ENCODE measurements around the gene PDXP. TPM values are rescaled to one million over a fixed set of nuclear protein-coding genes. Genes with fewer than 3 reads are reported as not detected.

PDXP gene
- polyA plus RNA-seq, 4 donors, result 15.2 to 19.9 (median 17.9) TPM

DNA sequence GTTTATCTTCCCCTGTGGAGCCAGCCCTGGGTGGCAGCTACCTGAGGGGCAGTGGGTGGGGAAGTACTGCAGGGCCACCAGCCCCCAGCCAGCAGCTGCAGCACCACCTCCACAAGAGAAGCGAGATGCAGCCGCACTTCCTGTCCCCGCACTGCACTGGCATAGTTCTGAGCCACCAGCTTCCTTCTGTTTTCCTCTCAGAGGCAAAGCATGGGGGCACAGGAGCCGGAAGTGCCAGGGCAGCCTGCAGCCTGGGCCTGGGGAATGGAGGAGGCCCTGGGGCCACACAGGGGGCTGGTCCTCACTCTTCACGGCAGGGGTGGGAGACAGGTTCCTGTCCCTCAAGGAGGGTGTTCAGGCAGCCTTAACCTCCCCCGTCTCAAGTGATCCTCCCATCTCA lies 31.0 kb upstream of the PDXP start:
- no peak for DNase-seq (ENCODE audit: low read depth in 4 of 4, low spot score in 3 of 4)

- DNase-seq (ENCODE audit: low read depth in 4 of 4, low spot score in 3 of 4), result no peak
Observed at GRCh38 chr22:37628830-37629229, 29.7 kb upstream of the PDXP start.

DNA sequence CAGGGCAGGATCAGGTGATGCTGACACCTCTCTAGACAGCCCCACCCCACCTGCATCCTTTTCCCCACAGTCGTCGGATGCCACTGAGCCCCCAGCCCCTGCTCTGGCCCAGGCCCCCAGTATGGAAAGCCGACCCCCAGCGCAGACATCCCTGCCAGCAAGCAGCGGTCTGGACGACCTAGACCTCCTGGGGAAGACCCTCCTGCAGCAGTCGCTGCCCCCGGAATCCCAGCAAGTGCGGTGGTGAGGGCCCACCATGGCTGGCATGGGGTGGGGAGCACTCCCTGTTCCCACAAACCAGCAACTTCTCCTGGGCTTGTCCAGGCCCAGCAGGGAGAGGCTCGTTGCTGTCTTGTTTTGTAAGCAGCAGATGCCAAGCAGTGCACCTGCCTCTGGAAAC lies 28.6 kb upstream of the PDXP start:
- no peak for DNase-seq (ENCODE audit: low read depth in 4 of 4, low spot score in 3 of 4)

- DNase-seq (ENCODE audit: low read depth in 4 of 4, low spot score in 3 of 4), result no peak
Observed at GRCh38 chr22:37630839-37631435, 27.6 kb upstream of the PDXP start.

GRCh38 chr22:37631448-37632173 lies 26.9 kb upstream of the PDXP start:
- DNase-seq (ENCODE audit: low read depth in 4 of 4, low spot score in 3 of 4), result no peak

DNA sequence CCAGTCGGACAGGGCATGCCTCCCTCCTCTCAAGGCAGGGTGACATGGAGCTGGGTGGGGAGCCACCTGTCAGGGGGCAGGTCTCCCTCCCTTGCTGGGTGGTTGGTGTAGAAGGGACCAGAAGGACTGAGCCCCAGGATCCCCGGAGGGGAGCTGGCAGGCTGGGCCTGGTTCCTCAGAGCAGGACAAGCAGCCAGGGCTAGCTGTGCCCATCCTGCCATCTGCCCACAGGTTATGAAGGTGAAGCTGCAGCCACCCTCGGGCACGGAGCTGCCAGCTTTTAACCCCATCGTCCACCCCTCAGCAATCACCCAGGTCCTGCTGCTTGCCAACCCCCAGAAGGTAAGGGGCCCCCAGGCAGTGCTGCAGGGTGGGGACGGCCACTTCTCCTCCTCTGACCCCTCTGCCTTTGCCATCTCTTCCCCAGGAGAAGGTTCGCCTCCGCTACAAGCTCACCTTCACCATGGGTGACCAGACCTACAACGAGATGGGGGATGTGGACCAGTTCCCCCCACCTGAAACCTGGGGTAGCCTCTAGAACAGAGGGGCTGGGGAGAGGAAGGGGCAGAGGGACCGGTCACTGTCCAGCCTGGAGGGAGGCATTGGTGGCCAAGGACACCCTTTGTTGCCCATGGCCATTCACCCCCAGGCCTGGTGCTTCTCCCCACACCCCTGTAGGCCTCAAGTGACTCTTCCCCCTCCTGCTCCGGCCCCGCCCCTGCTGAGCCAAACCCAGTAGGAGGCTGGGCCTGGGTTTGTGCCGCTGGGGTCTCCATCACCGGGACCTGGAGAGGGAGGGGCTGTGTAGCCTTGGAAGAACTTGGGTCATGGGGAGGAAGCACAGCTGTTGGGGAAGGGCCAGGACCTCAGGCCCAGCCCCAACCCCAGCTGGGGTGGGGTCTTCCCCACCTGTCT lies 26.1 kb upstream of the PDXP start:
- DNase-seq (ENCODE audit: low read depth in 4 of 4, low spot score in 3 of 4), result no peak

GRCh38 chr22:37633089-37633624 lies 25.4 kb upstream of the PDXP start:
- no peak for DNase-seq (ENCODE audit: low read depth in 4 of 4, low spot score in 3 of 4)

DNA sequence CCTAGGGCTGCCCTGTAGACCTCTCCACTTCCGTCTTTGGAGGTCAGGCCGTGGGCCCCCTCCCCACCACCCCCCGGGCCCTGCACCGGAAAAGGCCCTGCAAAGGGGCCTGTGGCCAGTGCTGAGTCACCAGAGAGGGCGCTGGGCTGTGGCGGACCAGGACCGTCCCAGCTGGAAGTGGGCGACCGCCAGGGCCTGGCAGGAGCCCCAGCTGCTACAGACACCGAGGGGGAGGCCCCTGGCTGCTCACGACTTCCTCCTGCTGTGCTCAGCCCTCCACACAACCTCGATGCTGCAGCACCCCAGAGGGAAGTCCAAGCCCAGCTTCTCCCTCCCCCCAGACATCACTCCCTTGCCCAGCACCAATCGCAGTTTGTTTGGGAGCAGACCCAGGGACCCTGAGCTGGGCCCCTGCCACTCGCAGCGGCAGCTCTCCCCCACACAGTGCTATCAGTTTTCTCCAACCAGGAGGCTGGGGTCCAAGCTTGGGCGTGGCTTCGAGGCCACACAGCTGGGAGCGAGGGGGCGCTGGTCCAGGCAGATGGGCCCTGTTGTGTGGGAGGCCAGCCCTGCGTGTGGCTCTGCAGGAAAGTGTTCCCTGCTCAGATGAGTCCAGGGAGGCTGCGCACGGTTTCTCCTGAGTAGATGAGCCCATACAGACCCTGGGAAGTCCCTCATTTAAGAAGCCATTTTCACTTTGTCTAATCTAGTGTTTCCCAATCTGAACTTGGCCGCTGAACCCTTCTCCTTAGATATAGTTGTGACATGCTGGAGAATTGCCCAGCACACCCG lies 24.7 kb upstream of the PDXP start:
- peak; percentile 80 to 92 (median 83) for DNase-seq (ENCODE audit: low read depth in 4 of 4, low spot score in 3 of 4)

GRCh38 chr22:37634417-37634924 lies 24.1 kb upstream of the PDXP start:
- no peak for DNase-seq (ENCODE audit: low read depth in 4 of 4, low spot score in 3 of 4)

DNA sequence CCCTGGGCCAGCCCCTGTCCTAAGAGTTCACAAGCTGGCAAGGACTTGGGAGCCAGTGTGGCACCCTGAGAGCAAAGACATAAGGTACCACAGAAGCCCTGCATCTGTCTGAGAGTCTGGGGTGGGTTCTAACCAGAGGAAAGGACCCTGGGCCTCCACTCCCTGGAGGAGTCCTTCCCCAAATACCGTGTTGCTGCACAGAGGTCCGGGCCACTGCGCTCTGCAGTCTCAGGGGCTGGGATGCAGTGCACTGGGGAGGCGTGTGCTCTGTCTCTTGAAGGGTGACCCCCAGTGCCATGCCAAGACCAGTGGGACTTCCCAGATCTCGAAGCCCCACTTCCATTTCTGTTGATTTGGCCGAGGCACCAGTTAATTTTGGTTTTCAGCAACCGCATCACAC lies 23.4 kb upstream of the PDXP start:
- no peak for DNase-seq (ENCODE audit: low read depth in 4 of 4, low spot score in 3 of 4)

DNA sequence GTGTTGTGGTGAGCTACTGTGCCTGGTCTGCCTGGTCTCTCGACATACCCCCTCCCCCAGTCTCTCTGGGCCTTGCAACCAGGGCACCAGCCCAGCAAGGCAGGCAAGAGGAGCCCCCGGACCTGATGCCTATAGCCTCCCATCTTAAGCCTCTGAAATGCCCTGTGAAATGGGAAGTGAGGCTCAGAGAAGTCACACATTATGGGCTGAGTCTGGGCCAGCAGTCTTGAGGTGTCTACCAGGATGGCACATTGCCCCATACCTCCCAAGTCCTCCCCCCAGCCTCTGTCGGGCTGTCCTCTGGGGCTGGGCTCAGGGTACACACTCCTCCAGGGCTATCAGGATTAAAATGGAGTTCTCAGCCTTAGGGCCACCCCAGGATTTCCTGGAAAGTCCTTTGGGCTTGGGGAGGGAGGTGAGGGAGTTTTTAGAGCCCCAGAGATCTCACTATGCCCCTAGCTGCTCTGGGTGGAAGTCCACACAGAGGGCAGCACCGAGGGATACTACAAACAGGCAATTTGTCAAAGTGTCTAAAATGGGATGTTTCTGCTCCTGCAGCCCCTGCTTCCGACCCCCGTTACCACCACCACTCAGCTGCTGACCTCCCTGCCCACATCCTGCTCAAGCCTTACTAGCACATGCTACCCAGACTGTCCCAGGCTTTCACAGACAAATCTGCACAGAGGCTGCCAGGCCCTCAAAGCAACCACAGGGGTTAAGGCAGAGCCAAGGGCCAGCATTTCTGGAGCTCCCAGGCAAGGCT lies 22.2 kb upstream of the PDXP start:
- DNase-seq (ENCODE audit: low read depth in 4 of 4, low spot score in 3 of 4), result no peak

DNA sequence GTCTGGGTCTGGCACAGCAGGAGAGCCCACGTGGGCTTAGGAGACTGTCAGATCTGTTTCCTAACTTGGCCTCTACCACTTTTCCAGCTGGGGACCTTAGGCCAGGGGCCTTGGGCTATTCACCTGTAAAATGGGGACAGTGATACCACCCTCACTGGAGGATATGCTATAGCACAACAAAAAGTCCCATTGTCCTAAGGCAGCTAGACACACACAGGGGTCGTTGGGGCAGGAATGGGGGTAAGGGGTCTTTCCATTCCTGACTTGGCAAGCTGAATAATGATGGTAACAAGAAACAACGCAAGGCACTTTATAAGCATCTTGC lies 21.6 kb upstream of the PDXP start:
- DNase-seq (ENCODE audit: low read depth in 4 of 4, low spot score in 3 of 4), result no peak

- no peak for DNase-seq (ENCODE audit: low read depth in 4 of 4, low spot score in 3 of 4)
Observed at GRCh38 chr22:37638391-37639069, 20.0 kb upstream of the PDXP start.

- DNase-seq (ENCODE audit: low read depth in 4 of 4, low spot score in 3 of 4), result peak in 1 of 4 donors; percentile 46
Observed at GRCh38 chr22:37639070-37639760, 19.3 kb upstream of the PDXP start, which contains the start of gene SH3BP1. Gene SH3BP1 (plus strand): TSS chr22:37639669. CDS start chr22:37639788, 119 bp downstream.

- no peak for DNase-seq (ENCODE audit: low read depth in 4 of 4, low spot score in 3 of 4)
Observed at GRCh38 chr22:37639771-37640590, 18.5 kb upstream of the PDXP start.

GRCh38 chr22:37640591-37641560 lies 17.6 kb upstream of the PDXP start:
- DNase-seq (ENCODE audit: low read depth in 4 of 4, low spot score in 3 of 4), result no peak
